ENCODE data around the gene SP2.
A peak's percentile ranks its signal among the peaks of the same experiment; 100 is the strongest.

Gene SP2

GRCh38 chr17:47969930-47970724, 74.1 kb downstream of the SP2 start:
- Histone ChIP-seq H3K9me3 (replicated peaks in 1 of 11) (no peaks in the 10 kb centered on the region), H3K4me2 (peak overlapping the region; percentile 65 to 97 (median 86)), H3K27me3 (no peaks in the 10 kb centered on the region), H3K4me1 (peaks cover 23 to 38% (median 31%) of the 10 kb centered on the region in 10 experiments), H4K20me1 (no peaks in the 10 kb centered on the region), H3K9ac (peak overlapping the region in 3 of 11 experiments; percentile 34 to 49 (median 48); a peak in 1 of 22 replicates), H3K4me3 (peak overlapping the region; percentile 10 to 84 (median 54); a peak in 15 of 20 replicates), H3K27ac (no peak overlapping the region), H3K36me3 (peaks cover 16 to 26% (median 19%) of the 10 kb centered on the region in 11 experiments)
- TF ChIP-seq Cebpa-rat (IDR thresholded peaks at IDR 0.05): no peak

- TF ChIP-seq Cebpa-rat (IDR thresholded peaks at IDR 0.05): no peak
- Histone ChIP-seq H3K27ac (peak within 1 kb of the TSS; percentile 70 to 93 (median 88)), H3K4me2 (peak within 1 kb of the TSS; percentile 88 to 99 (median 95)), H3K27me3 (no peaks in the 10 kb centered on the region), H3K9me3 (replicated peaks in 1 of 11) (no peaks in the 10 kb centered on the region), H4K20me1 (no peaks in the 10 kb centered on the region), H3K36me3 (peaks cover 24 to 34% (median 27%) of the 10 kb centered on the region in 11 experiments), H3K9ac (peak within 1 kb of the TSS; percentile 81 to 90 (median 86)), H3K4me3 (peak within 1 kb of the TSS; percentile 77 to 94 (median 84)), H3K4me1 (peaks cover 23 to 46% (median 38%) of the 10 kb centered on the region in 10 experiments)
Observed at GRCh38 chr17:47970725-47971499, 74.9 kb downstream of the SP2 start, which contains the start of gene CDK5RAP3. Gene CDK5RAP3, plus strand, starts transcription at chr17:47971113. Its CDS starts 34 bp downstream, at chr17:47971147.

- H3K4me2 ChIP-seq: peak overlapping the region in 1 of 11 experiments; percentile 95; a peak in 1 of 22 replicates
- H4K20me1 ChIP-seq: 0 out of 22 replicates have a peak, but pooled peaks cover 0 to 2% (median 0%) of the 10 kb centered on the region in 11 experiments
- no peak overlapping the region for H3K4me3 ChIP-seq
- H3K36me3 ChIP-seq: peaks cover 45 to 59% (median 52%) of the 10 kb centered on the region in 11 experiments
- H3K9me3 ChIP-seq (replicated peaks in 1 of 11): no peaks in the 10 kb centered on the region
- H3K27ac ChIP-seq: no peak overlapping the region
- H3K9ac ChIP-seq: peak overlapping the region in 6 of 11 experiments; percentile 3 to 44 (median 14); a peak in 5 of 22 replicates
- no peaks in the 10 kb centered on the region for H3K27me3 ChIP-seq
- no peak for TF ChIP-seq Cebpa-rat (IDR thresholded peaks at IDR 0.05)
- H3K4me1 ChIP-seq: peaks cover 23 to 50% (median 41%) of the 10 kb centered on the region in 10 experiments
Observed at GRCh38 chr17:47973541-47973940, 77.5 kb downstream of the SP2 start.

- peaks cover 0 to 16% (median 0%) of the 10 kb centered on the region in 11 experiments; a peak in 5 of 22 replicates for H4K20me1 ChIP-seq
- H3K9me3 ChIP-seq (replicated peaks in 1 of 11): no peaks in the 10 kb centered on the region
- peak overlapping the region in 5 of 11 experiments; percentile 6 to 50 (median 37); a peak in 10 of 22 replicates for H3K4me2 ChIP-seq
- H3K9ac ChIP-seq: peak overlapping the region in 6 of 11 experiments; percentile 9 to 47 (median 32); a peak in 7 of 22 replicates
- H3K4me1 ChIP-seq: peaks cover 24 to 39% (median 35%) of the 10 kb centered on the region in 10 experiments
- peaks cover 63 to 77% (median 70%) of the 10 kb centered on the region in 11 experiments for H3K36me3 ChIP-seq
- no peaks in the 10 kb centered on the region for H3K27me3 ChIP-seq
- H3K4me3 ChIP-seq: no peak overlapping the region
- H3K27ac ChIP-seq: no peak overlapping the region
- no peak for TF ChIP-seq Cebpa-rat (IDR thresholded peaks at IDR 0.05)
Observed at GRCh38 chr17:47975189-47975822, 79.3 kb downstream of the SP2 start.

- no peak overlapping the region for H3K4me3 ChIP-seq
- H3K4me2 ChIP-seq: peak overlapping the region in 5 of 11 experiments; percentile 6 to 50 (median 37); a peak in 10 of 22 replicates
- H3K27me3 ChIP-seq: no peaks in the 10 kb centered on the region
- H3K36me3 ChIP-seq: peaks cover 68 to 82% (median 75%) of the 10 kb centered on the region in 11 experiments
- peak overlapping the region in 5 of 11 experiments; percentile 9 to 47 (median 32); a peak in 4 of 22 replicates for H3K9ac ChIP-seq
- no peaks in the 10 kb centered on the region for H3K9me3 ChIP-seq (replicated peaks in 1 of 11)
- H4K20me1 ChIP-seq: peaks cover 0 to 21% (median 0%) of the 10 kb centered on the region in 11 experiments; a peak in 6 of 22 replicates
- no peak overlapping the region for H3K27ac ChIP-seq
- no peak for TF ChIP-seq Cebpa-rat (IDR thresholded peaks at IDR 0.05)
- H3K4me1 ChIP-seq: peaks cover 28 to 40% (median 36%) of the 10 kb centered on the region in 10 experiments
Observed at GRCh38 chr17:47975823-47976205, 79.8 kb downstream of the SP2 start.

- H3K4me2 ChIP-seq: no peak overlapping the region
- peaks cover 32 to 43% (median 35%) of the 10 kb centered on the region in 10 experiments for H3K4me1 ChIP-seq
- H3K36me3 ChIP-seq: peaks cover 91 to 98% (median 94%) of the 10 kb centered on the region in 11 experiments
- no peak for TF ChIP-seq Cebpa-rat (IDR thresholded peaks at IDR 0.05)
- peaks cover 0 to 46% (median 5%) of the 10 kb centered on the region in 11 experiments; a peak in 10 of 22 replicates for H4K20me1 ChIP-seq
- H3K27me3 ChIP-seq: no peaks in the 10 kb centered on the region
- H3K4me3 ChIP-seq: no peak overlapping the region
- H3K9ac ChIP-seq: no peak overlapping the region
- H3K27ac ChIP-seq: no peak overlapping the region
- no peaks in the 10 kb centered on the region for H3K9me3 ChIP-seq (replicated peaks in 1 of 11)
Observed at GRCh38 chr17:47978324-47978723, 82.3 kb downstream of the SP2 start.
